DLD1 (cell line): Measurements from ENCODE around the gene E2F2.

Experiments
- in situ Hi-C: cut with HindIII; loops from 2 replicates; pipeline ENCODE4 v1.10.0; 2017; ENCODE audit warnings: low sequenced_read_pairs

The E2F2 gene

GRCh38 chr1:23485002-23485332 is 46.1 kb downstream of the E2F2 start:
- in situ Hi-C loops = no loop called here

- in situ Hi-C loops = no loop called here
Measured at GRCh38 chr1:23484253-23485001, 46.6 kb downstream of the E2F2 start.

GRCh38 chr1:23483321-23484252 is 47.4 kb downstream of the E2F2 start, which contains the start of gene ASAP3:
Gene ASAP3 (minus strand): TSS chr1:23484179. CDS start chr1:23484133, 46 bp downstream.
- in situ Hi-C loops = no loop called here

- in situ Hi-C loops = no loop called here
Measured at GRCh38 chr1:23481904-23482303, 49.1 kb downstream of the E2F2 start.

GRCh38 chr1:23481026-23481597 is 49.9 kb downstream of the E2F2 start:
- in situ Hi-C loops = no loop called here

- in situ Hi-C loops = no loop called here
Measured at GRCh38 chr1:23480187-23481025, 50.6 kb downstream of the E2F2 start.

- in situ Hi-C loops = no loop called here
Measured at GRCh38 chr1:23479666-23479941, 51.4 kb downstream of the E2F2 start.

- in situ Hi-C loops = no loop called here
Measured at GRCh38 chr1:23478896-23479665, 52.0 kb downstream of the E2F2 start.

- in situ Hi-C loops = no loop called here
Measured at GRCh38 chr1:23477359-23478144, 53.5 kb downstream of the E2F2 start.

- in situ Hi-C loops = no loop called here
Measured at GRCh38 chr1:23475641-23476040, 55.4 kb downstream of the E2F2 start.

GRCh38 chr1:23475134-23475628 is 55.9 kb downstream of the E2F2 start:
- in situ Hi-C loops = no loop called here

- in situ Hi-C loops = no loop called here
Measured at GRCh38 chr1:23473037-23473800, 57.8 kb downstream of the E2F2 start.

GRCh38 chr1:23472351-23473036 is 58.5 kb downstream of the E2F2 start:
- in situ Hi-C loops = no loop called here

GRCh38 chr1:23471473-23472075 is 59.5 kb downstream of the E2F2 start:
- in situ Hi-C loops = no loop called here

GRCh38 chr1:23470282-23471070 is 60.6 kb downstream of the E2F2 start:
- in situ Hi-C loops = no loop called here

- in situ Hi-C loops = no loop called here
Measured at GRCh38 chr1:23469372-23469982, 61.6 kb downstream of the E2F2 start.
